Measurements from ENCODE around the gene TBC1D9B.

- TF ChIP-seq CTCF (conservative IDR thresholded peaks at IDR 0.05; ENCODE audit: low read length) (no peak), EZH2phosphoT487 (IDR thresholded peaks at IDR 0.05; ENCODE audit: borderline replicate concordance) (no peak)
Measured at GRCh38 chr5:179953987-179954386, 46.3 kb upstream of the TBC1D9B start.

Data from Loucy (cell line).